Occipital lobe (tissue), 2 donors: ENCODE measurements around the gene INPP4B. TPM values are rescaled to one million over a fixed set of nuclear protein-coding genes. Genes with fewer than 3 reads are reported as not detected.
"Not testable (repeated sequence)": the region's sequence is repeated elsewhere in the genome, so short reads cannot be mapped to it uniquely, and the experiment has no call there.

Experiments used
- DNase-seq: peaks from one replicate; lab custom pipeline; 2025; lab: John Stamatoyannopoulos, UW
- total RNA-seq: library from RNA; depleted of rRNA; stranded (reverse); fragments of >200 nt; gene quantifications from one replicate; pipeline ENCODE4 v1.2.3, GENCODE V29; 2014

Gene INPP4B
- total RNA-seq, 1 donor from 2014 or later, result 6.7 TPM

- DNase-seq, result no peak
Observed at GRCh38 chr4:142549248-142549647, 296.9 kb downstream of the INPP4B start.

DNA sequence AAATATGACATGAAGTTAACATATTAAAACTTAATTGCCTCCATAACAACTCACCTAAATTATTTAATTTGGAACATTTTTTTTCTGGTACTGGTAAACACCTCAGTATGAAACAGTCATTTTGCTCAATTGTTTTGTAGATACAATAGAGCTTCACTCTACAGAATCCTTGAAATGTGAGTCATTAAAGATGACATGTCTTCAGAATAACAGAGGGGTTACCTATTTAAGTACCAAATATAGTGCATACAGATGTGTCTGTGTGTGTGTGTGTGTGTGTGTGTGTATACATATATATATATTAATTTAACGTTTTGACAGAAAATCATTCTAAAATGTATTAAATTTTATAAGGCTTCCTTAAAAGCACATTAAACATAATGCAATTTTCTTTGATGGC lies 297.6 kb downstream of the INPP4B start:
- DNase-seq, result no peak

DNA sequence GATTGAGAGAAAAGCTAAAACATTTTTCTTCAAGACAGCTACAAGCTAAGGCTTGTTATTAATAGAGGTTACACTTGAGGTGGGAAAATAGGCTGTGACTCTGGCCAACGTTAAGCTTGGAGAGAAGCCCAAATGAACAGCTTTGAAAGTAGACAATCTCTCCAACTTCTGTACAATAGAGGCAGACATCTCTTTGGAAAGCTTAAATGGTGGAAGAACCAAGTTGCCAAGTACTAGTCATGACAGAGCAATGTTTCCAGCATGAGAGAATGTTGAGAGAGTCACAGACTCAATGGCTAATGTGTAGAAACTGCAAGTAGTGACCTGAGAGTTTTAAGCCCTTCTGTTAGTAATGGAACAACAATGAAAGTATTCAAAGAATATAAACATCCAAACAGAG lies 298.1 kb downstream of the INPP4B start:
- DNase-seq, result no peak

- DNase-seq, result no peak
Observed at GRCh38 chr4:142544594-142544993, 301.5 kb downstream of the INPP4B start.

GRCh38 chr4:142544039-142544438 lies 302.1 kb downstream of the INPP4B start:
- DNase-seq, result no peak

DNA sequence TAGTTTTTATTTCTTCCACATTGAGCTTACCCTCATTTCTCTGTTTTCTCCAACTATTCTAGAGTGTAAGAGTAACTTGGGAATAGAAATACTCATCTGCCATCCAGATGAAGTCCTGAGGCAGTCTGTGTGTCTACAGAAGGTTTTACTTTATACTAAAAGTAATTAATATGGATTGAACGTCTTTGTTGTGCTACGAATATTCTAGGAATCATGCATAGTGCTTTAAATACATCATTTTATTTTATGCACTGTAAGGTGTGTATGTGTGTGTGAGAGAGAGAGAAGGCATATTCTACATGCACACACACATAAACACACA lies 305.7 kb downstream of the INPP4B start:
- DNase-seq, result no peak

DNA sequence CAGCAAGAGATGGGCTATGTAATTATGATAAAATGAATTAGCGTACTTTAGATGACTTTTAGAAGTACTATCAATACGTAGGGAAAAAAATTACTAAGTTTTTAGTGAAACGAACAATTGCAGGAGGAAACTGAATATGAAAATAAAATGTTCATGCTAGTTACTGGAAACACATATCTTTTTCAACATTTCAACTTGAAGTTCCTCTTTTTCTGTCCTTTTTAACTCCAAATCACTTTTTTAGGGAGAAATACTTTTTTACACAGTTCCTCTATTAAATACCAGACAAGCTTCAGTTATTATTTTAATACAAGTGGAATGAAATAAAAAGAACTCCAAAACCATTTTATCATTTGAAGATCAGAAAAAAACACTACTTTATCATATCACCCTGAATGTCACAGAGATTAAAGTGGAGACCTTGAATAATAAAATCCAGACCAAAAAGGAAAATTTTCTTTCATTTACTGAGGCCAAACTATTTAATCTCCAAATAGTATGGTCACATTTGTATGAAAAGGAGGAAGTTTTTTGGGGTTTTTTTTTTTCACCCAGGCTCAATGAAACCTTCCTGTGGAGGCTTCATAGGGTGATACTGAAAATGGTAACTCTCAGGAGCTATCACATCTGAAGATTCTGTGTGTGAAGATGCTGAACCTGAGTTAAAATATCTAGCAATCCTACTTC lies 306.2 kb downstream of the INPP4B start:
- no peak for DNase-seq

DNA sequence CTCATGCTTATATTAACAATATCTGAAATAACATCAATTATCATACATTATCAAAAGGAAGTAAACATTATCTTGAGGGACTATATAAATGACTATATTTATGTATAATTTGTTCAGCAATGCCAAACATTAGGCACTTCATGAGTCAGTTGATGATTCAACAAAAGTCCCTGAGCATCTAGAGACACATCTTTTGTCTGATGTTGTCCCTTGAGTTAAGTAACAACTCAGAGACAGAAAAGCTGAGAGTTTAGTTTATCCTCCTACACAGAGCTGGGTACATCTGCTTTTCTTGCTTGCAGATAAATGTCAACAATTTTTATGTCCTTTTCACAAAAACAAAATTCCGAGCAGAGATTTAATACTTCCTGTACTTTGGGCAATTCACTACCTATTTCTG lies 311.1 kb downstream of the INPP4B start:
- no peak for DNase-seq

- DNase-seq, result no peak
Observed at GRCh38 chr4:142532054-142532453, 314.0 kb downstream of the INPP4B start.

- DNase-seq, result no peak
Observed at GRCh38 chr4:142530728-142531127, 315.4 kb downstream of the INPP4B start.

GRCh38 chr4:142528433-142528832 lies 317.7 kb downstream of the INPP4B start:
- no peak for DNase-seq

DNA sequence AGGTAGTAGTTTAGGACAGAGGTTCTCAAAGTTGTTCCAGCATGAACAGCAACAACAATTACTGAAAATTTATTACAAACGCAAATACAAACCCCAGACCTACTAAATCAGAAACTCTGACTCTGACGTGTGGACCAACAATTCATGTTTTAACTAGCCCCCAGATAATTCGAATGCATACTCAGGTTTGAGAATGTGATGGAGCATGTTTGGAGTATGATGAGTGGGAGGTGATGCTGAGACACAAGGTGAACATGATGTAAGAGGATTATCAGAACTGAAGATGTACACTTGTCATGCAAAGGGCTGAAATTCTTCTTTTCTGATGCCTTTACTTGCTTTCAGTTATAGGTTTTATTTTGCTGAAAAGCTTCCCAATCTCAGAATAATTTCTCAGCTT lies 323.0 kb downstream of the INPP4B start:
- no peak for DNase-seq

DNA sequence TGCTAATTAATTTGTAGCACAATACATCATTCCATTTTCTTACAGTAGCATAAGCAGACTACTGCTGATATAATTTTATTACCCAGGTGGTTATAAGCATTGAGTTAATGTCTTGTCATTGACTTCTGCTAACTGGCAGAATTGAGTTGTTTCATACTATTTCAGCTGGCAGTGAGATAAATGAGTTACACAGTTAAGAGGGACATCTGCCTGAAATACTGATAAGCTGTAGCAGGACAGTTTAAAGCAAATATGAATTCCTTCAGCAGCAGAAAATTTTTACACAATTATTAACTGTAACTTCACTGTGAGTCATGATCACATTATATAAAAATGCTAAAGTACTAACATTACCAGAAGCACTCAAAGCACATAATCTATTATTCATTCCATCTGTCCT lies 326.8 kb downstream of the INPP4B start:
- DNase-seq, result no peak

DNA sequence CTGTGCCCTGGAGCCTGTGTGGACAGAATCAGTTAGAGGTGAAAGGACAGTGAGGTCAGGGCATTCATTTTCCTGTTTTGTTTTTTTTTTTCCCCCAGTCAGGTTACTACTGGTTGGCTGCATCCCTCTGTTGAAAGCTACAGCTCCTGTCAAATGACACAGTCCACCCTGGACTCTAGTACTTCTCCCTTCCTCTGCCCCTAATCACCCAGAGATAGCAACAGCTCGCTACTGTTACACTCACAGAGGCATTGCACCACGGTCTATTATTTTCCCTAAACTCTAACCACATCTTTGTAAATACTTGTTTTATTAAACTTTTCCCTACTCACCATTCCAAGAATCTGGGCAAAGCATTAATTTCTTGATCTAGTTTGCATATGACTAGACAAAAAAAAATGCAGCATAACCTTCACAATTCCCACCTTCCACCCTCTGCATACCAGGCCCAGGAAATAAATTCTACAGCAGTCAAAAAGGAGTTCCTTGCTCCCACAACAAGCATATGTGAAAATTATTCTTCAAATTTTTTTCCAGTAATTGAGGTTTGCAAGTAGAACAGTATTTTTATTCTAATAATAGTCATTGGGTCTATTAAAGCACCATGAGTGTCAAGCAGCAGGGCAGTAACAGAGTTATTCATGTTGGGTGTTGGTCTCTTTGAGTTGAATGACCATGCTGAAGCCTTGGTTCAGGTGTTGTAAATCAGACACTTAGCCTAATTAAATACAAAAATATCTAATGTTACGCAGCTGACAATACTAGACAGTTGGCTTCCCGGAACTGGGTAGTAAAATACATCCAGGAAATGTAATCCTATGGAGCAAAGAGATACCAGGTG lies 329.2 kb downstream of the INPP4B start:
- no peak for DNase-seq

DNA sequence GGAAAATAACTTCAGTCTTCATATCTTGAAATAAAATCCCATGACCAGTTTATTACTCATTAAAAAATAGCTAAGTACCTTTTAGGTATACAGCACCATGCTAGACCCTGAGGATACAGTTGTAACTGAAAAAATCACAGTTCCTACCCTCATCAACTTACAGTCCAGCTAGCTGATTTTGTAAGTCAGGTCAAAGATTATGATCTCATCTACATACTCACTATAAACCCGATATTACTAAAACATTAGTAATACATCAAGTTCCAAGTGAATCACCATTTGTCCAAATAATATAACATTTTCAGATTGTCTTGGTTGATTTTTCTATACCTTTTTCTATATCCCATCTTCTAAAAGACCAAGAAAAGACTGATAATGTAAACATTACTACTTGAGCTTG lies 333.9 kb downstream of the INPP4B start:
- no peak for DNase-seq

- DNase-seq, result no peak
Observed at GRCh38 chr4:142509881-142510280, 336.2 kb downstream of the INPP4B start.

DNA sequence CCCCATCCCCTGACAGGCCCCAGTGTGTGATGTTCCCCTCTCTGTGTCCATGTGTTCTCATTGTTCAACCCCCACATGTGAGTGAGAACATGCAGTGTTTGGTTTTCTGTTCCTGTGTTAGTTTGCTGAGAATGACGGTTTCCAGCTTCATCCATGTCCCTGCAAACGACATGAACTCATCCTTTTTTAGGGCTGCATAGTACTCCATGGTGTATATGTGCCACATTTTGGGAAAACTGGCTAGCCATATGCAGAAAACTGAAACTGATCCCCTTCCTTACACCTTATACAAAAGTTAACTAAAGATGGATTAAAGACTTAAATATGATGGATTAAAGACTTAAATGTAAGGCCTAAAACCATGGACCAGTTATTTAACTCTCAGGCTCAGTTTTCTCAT lies 336.7 kb downstream of the INPP4B start:
- not testable (repeated sequence) for DNase-seq

- DNase-seq, result no peak
Observed at GRCh38 chr4:142500966-142501365, 345.1 kb downstream of the INPP4B start.

DNA sequence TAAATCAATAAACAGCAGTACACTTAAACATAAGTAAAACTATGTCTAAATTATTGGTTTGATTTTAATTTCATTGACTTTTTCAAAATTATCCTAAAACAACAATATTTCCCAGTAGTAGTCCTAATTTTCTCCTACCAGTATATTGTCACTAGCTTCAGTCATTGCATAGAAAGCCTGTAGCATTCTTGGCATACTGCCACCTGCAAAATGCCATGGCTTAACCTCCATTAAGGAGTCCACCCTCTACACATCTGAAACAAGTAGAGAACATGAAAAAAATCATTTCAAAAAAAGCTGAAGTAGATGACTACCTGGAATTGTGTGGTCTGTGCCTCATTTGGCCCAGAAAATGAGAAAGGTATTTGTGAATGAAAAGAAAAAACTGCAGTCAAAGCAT lies 348.5 kb downstream of the INPP4B start:
- no peak for DNase-seq

GRCh38 chr4:142493255-142494110 lies 352.6 kb downstream of the INPP4B start:
- DNase-seq, result no peak

DNA sequence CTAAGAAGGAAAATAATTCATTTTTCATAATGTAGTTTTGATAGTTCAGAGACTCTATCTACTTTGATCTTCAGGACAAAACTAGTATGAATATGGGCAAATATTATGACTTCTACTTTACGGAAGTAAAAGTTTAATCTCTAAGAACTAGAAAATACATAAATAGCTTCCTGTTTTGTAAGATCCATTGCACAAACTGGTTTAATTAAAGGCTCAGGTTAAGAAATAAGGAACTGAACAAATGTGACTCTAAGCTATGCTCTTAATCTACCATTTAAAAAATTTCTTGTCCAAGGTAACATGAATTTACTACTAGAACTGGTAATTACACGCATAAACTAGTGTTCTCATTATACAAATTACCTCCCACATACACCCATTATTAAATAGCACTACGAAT lies 360.6 kb downstream of the INPP4B start:
- no peak for DNase-seq

DNA sequence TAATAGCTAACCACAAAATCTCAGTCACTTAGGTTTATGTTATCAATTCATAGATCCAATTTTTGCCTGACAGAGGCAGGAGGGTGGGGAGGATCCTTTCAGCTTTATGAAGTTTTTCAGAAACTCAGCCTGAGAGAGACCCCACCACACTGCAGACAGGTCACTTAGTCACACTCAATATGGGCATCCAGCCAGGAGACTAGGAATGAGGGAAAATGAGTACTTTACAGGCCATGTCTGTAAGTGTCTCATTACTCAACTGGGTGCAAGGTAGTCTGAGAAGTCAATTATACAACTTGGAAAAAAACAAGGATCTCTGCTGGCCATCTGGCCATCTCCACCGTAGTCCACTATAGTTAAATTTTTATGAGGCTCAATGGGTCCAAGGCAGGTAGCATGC lies 365.9 kb downstream of the INPP4B start:
- DNase-seq, result no peak
